H1 (cell line): Measurements from ENCODE around the gene COL4A2.

Experiments
- CEBPB ChIP-seq: IDR thresholded peaks from 2 replicates; pipeline ENCODE4 v1.6.1; 2012; ENCODE audit warnings: low read depth, low read length
- CTBP2 ChIP-seq: IDR thresholded peaks from 2 replicates; pipeline ENCODE4 v1.7.0; 2011; ENCODE audit warnings: borderline replicate concordance, mild to moderate bottlenecking, moderate library complexity, mixed read lengths, low read length; ENCODE audit not compliant: insufficient read depth, insufficient read length
- CTCF ChIP-seq, 3 experiments: IDR thresholded peaks; 1 replicate in 2 of 3; 2 replicates in 1 of 3; pipeline versions ENCODE4 v1.5.1 to v1.6.1; 2011; ENCODE audit warnings: low read length in 3 of 3, mild to moderate bottlenecking in 3 of 3, inconsistent platforms in 2 of 3, low read depth in 1 of 3, moderate library complexity in 1 of 3; ENCODE audit not compliant: insufficient read depth in 1 of 3; ENCODE audit errors: control extremely low read depth in 1 of 3
- EP300 ChIP-seq, 2 experiments: IDR thresholded peaks; 1 replicate in 1 of 2; 2 replicates in 1 of 2; pipeline ENCODE4 v1.6.1; 2011 to 2012; ENCODE audit warnings: low read depth in 2 of 2, low read length in 2 of 2, mild to moderate bottlenecking in 2 of 2, borderline replicate concordance in 1 of 2, inconsistent platforms in 1 of 2, moderate library complexity in 1 of 2
- MAX ChIP-seq: IDR thresholded peaks from 2 replicates; pipeline ENCODE4 v1.6.1; 2012; ENCODE audit warnings: inconsistent platforms
- POLR2AphosphoS5 ChIP-seq: IDR thresholded peaks from 2 replicates; pipeline ENCODE4 v1.6.1; 2011; ENCODE audit warnings: low read depth, low read length
- RAD21 ChIP-seq, 2 experiments: IDR thresholded peaks in 1 of 2; conservative IDR thresholded peaks in 1 of 2; 2 replicates each; pipeline ENCODE4 v1.6.1; 2011; ENCODE audit warnings: low read depth in 2 of 2, low read length in 2 of 2, improper control_type of control experiment in 1 of 2, inconsistent platforms in 1 of 2, mild to moderate bottlenecking in 1 of 2, moderate library complexity in 1 of 2
- SIRT6 ChIP-seq: IDR thresholded peaks from one replicate; pipeline ENCODE4 v1.7.1; 2012; ENCODE audit warnings: low read length, inconsistent platforms
- SP1 ChIP-seq: IDR thresholded peaks from 2 replicates; pipeline ENCODE4 v1.6.1; 2011; ENCODE audit warnings: low read depth, low read length
- USF2 ChIP-seq: IDR thresholded peaks from 2 replicates; pipeline ENCODE4 v1.6.1; 2011; ENCODE audit warnings: low read length, improper control_type of control experiment
- YY1 ChIP-seq: IDR thresholded peaks from 2 replicates; pipeline ENCODE4 v1.6.1; 2011; ENCODE audit warnings: low read depth, mild to moderate bottlenecking, low read length

- TF ChIP-seq CTCF (IDR thresholded peaks at IDR 0.05; ENCODE audit: control extremely low read depth in 1 of 3, insufficient read depth in 1 of 3, low read depth in 1 of 3, low read length in 3 of 3) (no peak), SP1 (no peak), CTBP2 (no peak), POLR2AphosphoS5 (no peak), EP300 (IDR thresholded peaks at IDR 0.05; ENCODE audit: borderline replicate concordance in 1 of 2, low read depth in 2 of 2, low read length in 2 of 2) (no peak), RAD21 (IDR thresholded peaks at IDR 0.05 in 1 of 2, conservative IDR thresholded peaks at IDR 0.05 in 1 of 2; ENCODE audit: low read depth in 2 of 2, low read length in 2 of 2) (no peak), MAX (no peak), YY1 (no peak), USF2 (no peak), SIRT6 (no peak), CEBPB (no peak)
Measured at GRCh38 chr13:110498327-110498726, 191.2 kb downstream of the COL4A2 start.
